Gastrocnemius medialis (tissue), 4 donors: ENCODE measurements around the gene NFIA.

Experiments
- POLR2A ChIP-seq, 2 donors: fragments of 450-650 bp; IDR thresholded peaks; one replicate each; pipeline ENCODE4 v1.6.1; 2017; ENCODE audit warnings: antibody characterized with exemption in 2 of 2, mild to moderate bottlenecking in 2 of 2, moderate library complexity in 2 of 2
- TF ChIP-seq, protein P1 (sequence below), 5 experiments: fragments of 450-650 bp in 3 of 5; fragments of 200-600 bp in 2 of 5; sonication (generic) in 2 of 5; IDR thresholded peaks in 4 of 5; conservative IDR thresholded peaks in 1 of 5; 1 replicate in 4 of 5; 2 replicates in 1 of 5; pipeline ENCODE4 v1.5.1; 2016 to 2019; ENCODE audit warnings: antibody characterized with exemption in 5 of 5, mild to moderate bottlenecking in 3 of 5, moderate library complexity in 3 of 5

- TF ChIP-seq, protein P1, sequence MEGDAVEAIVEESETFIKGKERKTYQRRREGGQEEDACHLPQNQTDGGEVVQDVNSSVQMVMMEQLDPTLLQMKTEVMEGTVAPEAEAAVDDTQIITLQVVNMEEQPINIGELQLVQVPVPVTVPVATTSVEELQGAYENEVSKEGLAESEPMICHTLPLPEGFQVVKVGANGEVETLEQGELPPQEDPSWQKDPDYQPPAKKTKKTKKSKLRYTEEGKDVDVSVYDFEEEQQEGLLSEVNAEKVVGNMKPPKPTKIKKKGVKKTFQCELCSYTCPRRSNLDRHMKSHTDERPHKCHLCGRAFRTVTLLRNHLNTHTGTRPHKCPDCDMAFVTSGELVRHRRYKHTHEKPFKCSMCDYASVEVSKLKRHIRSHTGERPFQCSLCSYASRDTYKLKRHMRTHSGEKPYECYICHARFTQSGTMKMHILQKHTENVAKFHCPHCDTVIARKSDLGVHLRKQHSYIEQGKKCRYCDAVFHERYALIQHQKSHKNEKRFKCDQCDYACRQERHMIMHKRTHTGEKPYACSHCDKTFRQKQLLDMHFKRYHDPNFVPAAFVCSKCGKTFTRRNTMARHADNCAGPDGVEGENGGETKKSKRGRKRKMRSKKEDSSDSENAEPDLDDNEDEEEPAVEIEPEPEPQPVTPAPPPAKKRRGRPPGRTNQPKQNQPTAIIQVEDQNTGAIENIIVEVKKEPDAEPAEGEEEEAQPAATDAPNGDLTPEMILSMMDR (IDR thresholded peaks at IDR 0.05 in 4 of 5, conservative IDR thresholded peaks at IDR 0.05 in 1 of 5), result no peak
- TF ChIP-seq POLR2A (IDR thresholded peaks at IDR 0.05), result no peak
Observed at GRCh38 chr1:61370913-61371279, 288.5 kb downstream of the NFIA start.
